Gastrocnemius medialis (tissue), 4 donors: ENCODE data around the gene CCSER2.

ENCODE experiments used
- POLR2A ChIP-seq, 2 donors: fragments of 450-650 bp; IDR thresholded peaks; one replicate each; pipeline ENCODE4 v1.6.1; 2017; ENCODE audit warnings: antibody characterized with exemption in 2 of 2, mild to moderate bottlenecking in 2 of 2, moderate library complexity in 2 of 2
- TF ChIP-seq, protein P1 (sequence below), 5 experiments: fragments of 450-650 bp in 3 of 5; fragments of 200-600 bp in 2 of 5; sonication (generic) in 2 of 5; IDR thresholded peaks in 4 of 5; conservative IDR thresholded peaks in 1 of 5; 1 replicate in 4 of 5; 2 replicates in 1 of 5; pipeline ENCODE4 v1.5.1; 2016 to 2019; ENCODE audit warnings: antibody characterized with exemption in 5 of 5, mild to moderate bottlenecking in 3 of 5, moderate library complexity in 3 of 5

- peak; percentile 91 to 93 for TF ChIP-seq POLR2A (IDR thresholded peaks at IDR 0.05)
- TF ChIP-seq, protein P1, sequence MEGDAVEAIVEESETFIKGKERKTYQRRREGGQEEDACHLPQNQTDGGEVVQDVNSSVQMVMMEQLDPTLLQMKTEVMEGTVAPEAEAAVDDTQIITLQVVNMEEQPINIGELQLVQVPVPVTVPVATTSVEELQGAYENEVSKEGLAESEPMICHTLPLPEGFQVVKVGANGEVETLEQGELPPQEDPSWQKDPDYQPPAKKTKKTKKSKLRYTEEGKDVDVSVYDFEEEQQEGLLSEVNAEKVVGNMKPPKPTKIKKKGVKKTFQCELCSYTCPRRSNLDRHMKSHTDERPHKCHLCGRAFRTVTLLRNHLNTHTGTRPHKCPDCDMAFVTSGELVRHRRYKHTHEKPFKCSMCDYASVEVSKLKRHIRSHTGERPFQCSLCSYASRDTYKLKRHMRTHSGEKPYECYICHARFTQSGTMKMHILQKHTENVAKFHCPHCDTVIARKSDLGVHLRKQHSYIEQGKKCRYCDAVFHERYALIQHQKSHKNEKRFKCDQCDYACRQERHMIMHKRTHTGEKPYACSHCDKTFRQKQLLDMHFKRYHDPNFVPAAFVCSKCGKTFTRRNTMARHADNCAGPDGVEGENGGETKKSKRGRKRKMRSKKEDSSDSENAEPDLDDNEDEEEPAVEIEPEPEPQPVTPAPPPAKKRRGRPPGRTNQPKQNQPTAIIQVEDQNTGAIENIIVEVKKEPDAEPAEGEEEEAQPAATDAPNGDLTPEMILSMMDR (IDR thresholded peaks at IDR 0.05 in 4 of 5, conservative IDR thresholded peaks at IDR 0.05 in 1 of 5), result peak in 4 of 5 experiments; percentile 12 to 28 (median 22)
Measured at GRCh38 chr10:84328418-84329195, at the start of gene CCSER2.
